HepG2 (cell line): ENCODE data around the gene CAMK2G. TPM values are rescaled to one million over a fixed set of nuclear protein-coding genes. Genes with fewer than 3 reads are reported as not detected.

Experiments
- ARHGAP35 ChIP-seq: sonication (generic); formaldehyde crosslinking; IDR thresholded peaks from 2 replicates; pipeline ENCODE4 v1.9.0; 2022; ENCODE audit warnings: mild to moderate bottlenecking, inconsistent platforms, moderate library complexity, missing genetic modification reagents, borderline replicate concordance
- BRD4 ChIP-seq: sonication (generic); formaldehyde crosslinking; IDR thresholded peaks from 2 replicates; pipeline ENCODE4 v1.4.0; 2020; ENCODE audit warnings: missing genetic modification reagents
- HNRNPLL ChIP-seq: fragments of 200-400 bp; formaldehyde crosslinking; IDR thresholded peaks from 2 replicates; pipeline ENCODE4 v1.6.1; 2017; ENCODE audit warnings: mild to moderate bottlenecking, low read depth, low read length; ENCODE audit not compliant: poor library complexity, severe bottlenecking
- MIER3 ChIP-seq: IDR thresholded peaks from 2 replicates; pipeline ENCODE4 v1.6.1; 2016; ENCODE audit warnings: missing compliant biosample characterization, borderline replicate concordance
- RFX1 ChIP-seq: fragments of 450-650 bp; IDR thresholded peaks from 2 replicates; pipeline ENCODE4 v1.6.1; 2017
- SIX4 ChIP-seq: sonication (generic); formaldehyde crosslinking; IDR thresholded peaks from 2 replicates; pipeline ENCODE4 v1.4.0; 2020; ENCODE audit warnings: missing genetic modification reagents
- ZBTB43 ChIP-seq: sonication (generic); formaldehyde crosslinking; conservative IDR thresholded peaks from 2 replicates; pipeline ENCODE4 v1.4.0; 2020; ENCODE audit warnings: missing genetic modification reagents
- ZFX ChIP-seq: sonication (generic); formaldehyde crosslinking; IDR thresholded peaks from 2 replicates; pipeline ENCODE4 v1.4.0; 2020; ENCODE audit warnings: mild to moderate bottlenecking, low read depth, missing genetic modification reagents, moderate library complexity
- ZNF569 ChIP-seq: sonication (generic); formaldehyde crosslinking; IDR thresholded peaks from 2 replicates; pipeline ENCODE4 v1.5.0; 2020; ENCODE audit warnings: mild to moderate bottlenecking, missing genetic modification reagents, moderate library complexity, borderline replicate concordance
- ZSCAN29 ChIP-seq: sonication (generic); formaldehyde crosslinking; conservative IDR thresholded peaks from 2 replicates; pipeline ENCODE4 v1.4.0; 2020; ENCODE audit warnings: mild to moderate bottlenecking, missing genetic modification reagents
- polyA plus RNA-seq, 8 experiments: library from polyadenylated mRNA; depleted of rRNA in 3 of 8; stranded (reverse) in 7 of 8; unstranded in 1 of 8; fragments of >200 nt; fragmentation: Illumina TruSeq in 4 of 8; extraction: Trizol in 4 of 8; gene quantifications; 2 replicates each; pipeline versions ENCODE4 v1.2.1 to v1.2.3, GENCODE V29; 2011 to 2016; ENCODE audit warnings: low read depth in 4 of 8, missing spikeins in 1 of 8, mixed read lengths in 1 of 8; ENCODE audit not compliant: insufficient read depth in 1 of 8
- total RNA-seq, 5 experiments: library from RNA; depleted of rRNA; stranded (reverse); fragments of >200 nt; fragmentation: Illumina TruSeq; extraction: Trizol; gene quantifications; 2 replicates each; pipeline ENCODE4 v1.2.3, GENCODE V29; 2016; ENCODE audit warnings: low read depth in 1 of 5

Gene CAMK2G
- total and polyA plus RNA-seq, 2 of the 13 experiments (the other 11 are each of a cell fraction or from before 2014, with no cell fraction given), result 15.9 to 18.8 TPM

DNA sequence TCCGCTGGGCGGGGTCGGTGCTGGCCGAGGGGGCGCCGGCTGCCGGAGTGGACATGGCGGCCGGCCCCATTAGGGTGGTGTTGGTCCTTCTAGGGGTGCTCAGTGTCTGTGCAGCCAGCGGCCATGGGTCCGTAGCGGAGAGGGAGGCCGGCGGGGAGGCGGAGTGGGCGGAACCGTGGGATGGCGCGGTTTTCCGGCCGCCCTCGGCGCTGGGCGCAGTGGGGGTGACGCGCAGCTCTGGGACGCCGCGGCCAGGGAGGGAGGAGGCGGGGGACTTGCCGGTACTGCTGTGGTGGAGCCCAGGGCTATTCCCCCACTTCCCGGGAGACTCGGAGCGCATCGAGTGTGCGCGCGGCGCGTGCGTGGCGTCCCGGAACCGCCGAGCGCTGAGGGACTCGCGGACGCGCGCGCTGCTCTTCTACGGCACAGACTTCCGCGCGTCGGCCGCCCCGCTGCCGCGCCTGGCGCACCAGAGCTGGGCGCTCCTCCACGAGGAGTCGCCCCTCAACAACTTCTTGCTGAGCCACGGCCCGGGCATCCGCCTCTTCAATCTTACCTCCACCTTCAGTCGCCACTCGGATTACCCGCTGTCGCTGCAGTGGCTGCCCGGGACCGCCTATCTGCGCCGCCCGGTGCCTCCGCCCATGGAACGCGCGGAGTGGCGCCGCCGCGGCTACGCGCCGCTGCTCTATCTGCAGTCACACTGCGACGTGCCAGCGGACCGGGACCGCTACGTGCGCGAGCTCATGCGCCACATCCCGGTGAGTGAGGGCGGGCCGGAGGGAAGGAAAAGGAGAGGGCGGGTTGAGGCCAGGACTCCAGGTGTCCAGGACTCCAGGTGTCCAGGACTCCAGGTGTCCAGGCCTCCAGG lies 101.8 kb downstream of the CAMK2G start (continued):
- TF ChIP-seq ZBTB43 (CRISPR knock-in tag), result no peak
- peak; percentile 68; the same call in 1 of the 2 replicates for TF ChIP-seq ZFX (CRISPR knock-in tag)
- TF ChIP-seq HNRNPLL, result peak; percentile 94
- no peak for TF ChIP-seq RFX1
- TF ChIP-seq MIER3 (CRISPR knock-in tag), result no peak; the same call in 1 of the 2 replicates
- no peak for TF ChIP-seq SIX4 (CRISPR knock-in tag)
- no peak for TF ChIP-seq BRD4 (CRISPR knock-in tag)
- peak; percentile 12; the same call in 1 of the 2 replicates for TF ChIP-seq ARHGAP35 (CRISPR knock-in tag)
- no peak for TF ChIP-seq ZSCAN29 (CRISPR knock-in tag)
- 0 out of 2 replicates have a peak, but pooled peaks have one; percentile 18 for TF ChIP-seq ZNF569 (CRISPR knock-in tag)
